ENCODE measurements around the gene SLC7A6OS.

DNA sequence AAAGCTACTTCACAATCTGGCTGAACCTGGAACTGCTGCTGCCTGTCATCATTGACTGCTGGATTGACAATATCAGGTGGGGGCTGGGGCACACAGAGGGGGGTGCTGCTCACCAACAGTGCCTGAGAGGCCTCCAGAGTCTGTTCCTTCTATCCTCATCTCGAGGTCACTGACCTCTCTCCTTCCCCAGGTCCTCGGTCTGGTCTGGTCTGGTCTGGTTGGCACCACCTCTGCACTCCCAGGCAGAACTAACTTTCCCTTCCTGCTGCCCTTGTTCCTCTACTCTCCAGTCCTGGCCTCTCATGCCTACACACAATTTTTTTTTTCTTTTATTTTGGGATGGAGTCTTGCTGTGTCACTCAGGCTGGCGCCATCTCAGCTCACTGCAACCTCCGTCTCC is 61.4 kb downstream of the SLC7A6OS start:
- TF ChIP-seq, protein P1, sequence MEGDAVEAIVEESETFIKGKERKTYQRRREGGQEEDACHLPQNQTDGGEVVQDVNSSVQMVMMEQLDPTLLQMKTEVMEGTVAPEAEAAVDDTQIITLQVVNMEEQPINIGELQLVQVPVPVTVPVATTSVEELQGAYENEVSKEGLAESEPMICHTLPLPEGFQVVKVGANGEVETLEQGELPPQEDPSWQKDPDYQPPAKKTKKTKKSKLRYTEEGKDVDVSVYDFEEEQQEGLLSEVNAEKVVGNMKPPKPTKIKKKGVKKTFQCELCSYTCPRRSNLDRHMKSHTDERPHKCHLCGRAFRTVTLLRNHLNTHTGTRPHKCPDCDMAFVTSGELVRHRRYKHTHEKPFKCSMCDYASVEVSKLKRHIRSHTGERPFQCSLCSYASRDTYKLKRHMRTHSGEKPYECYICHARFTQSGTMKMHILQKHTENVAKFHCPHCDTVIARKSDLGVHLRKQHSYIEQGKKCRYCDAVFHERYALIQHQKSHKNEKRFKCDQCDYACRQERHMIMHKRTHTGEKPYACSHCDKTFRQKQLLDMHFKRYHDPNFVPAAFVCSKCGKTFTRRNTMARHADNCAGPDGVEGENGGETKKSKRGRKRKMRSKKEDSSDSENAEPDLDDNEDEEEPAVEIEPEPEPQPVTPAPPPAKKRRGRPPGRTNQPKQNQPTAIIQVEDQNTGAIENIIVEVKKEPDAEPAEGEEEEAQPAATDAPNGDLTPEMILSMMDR (IDR thresholded peaks at IDR 0.05) = no peak
- TF ChIP-seq EP300 (IDR thresholded peaks at IDR 0.05) (no peak), POLR2A (IDR thresholded peaks at IDR 0.05) (no peak), POLR2AphosphoS5 (IDR thresholded peaks at IDR 0.05) (no peak)

Measured in suprapubic skin (tissue), 4 donors.